Iris pigment epithelial cell (primary cell): Measurements from ENCODE around the gene AGER.
"Not testable (repeated sequence)": the region's sequence is repeated elsewhere in the genome, so short reads cannot be mapped to it uniquely, and the experiment has no call there.

ENCODE experiments used
- DNase-seq: peaks from one replicate; pipeline ENCODE4 v3.0.0-alpha.2; 2011; ENCODE audit warnings: low read depth

The AGER gene

GRCh38 chr6:32198866-32199265 is 14.8 kb upstream of the AGER start:
- no peak for DNase-seq

GRCh38 chr6:32198345-32198696 is 14.3 kb upstream of the AGER start:
- no peak for DNase-seq

- DNase-seq: peak; percentile 21
Observed at GRCh38 chr6:32196682-32197616, 12.9 kb upstream of the AGER start.

GRCh38 chr6:32195902-32196681 is 12.0 kb upstream of the AGER start:
- peak; percentile 74 for DNase-seq

GRCh38 chr6:32195652-32195901 is 11.5 kb upstream of the AGER start:
- DNase-seq: peak; percentile 100

GRCh38 chr6:32194825-32195651 is 11.0 kb upstream of the AGER start:
- DNase-seq: peak; percentile 69

GRCh38 chr6:32194388-32194787 is 10.3 kb upstream of the AGER start:
- no peak for DNase-seq

- not testable (repeated sequence) for DNase-seq
Observed at GRCh38 chr6:32193096-32193495, 9.0 kb upstream of the AGER start.

GRCh38 chr6:32192608-32193039 is 8.6 kb upstream of the AGER start, which contains the start of gene GPSM3:
Gene GPSM3 (minus strand): TSS chr6:32192643. CDS start chr6:32192513, 130 bp downstream.
- DNase-seq: peak; percentile 50

GRCh38 chr6:32191696-32192607 is 7.9 kb upstream of the AGER start:
- no peak for DNase-seq

- no peak for DNase-seq
Observed at GRCh38 chr6:32190911-32191677, 7.0 kb upstream of the AGER start.

- DNase-seq: peak; percentile 91
Observed at GRCh38 chr6:32190054-32190851, 6.2 kb upstream of the AGER start, which contains the start of gene PBX2. Gene PBX2 (minus strand): TSS chr6:32190202. CDS start chr6:32189915, 287 bp downstream.

- no peak for DNase-seq
Observed at GRCh38 chr6:32189742-32190053, 5.6 kb upstream of the AGER start.

- no peak for DNase-seq
Observed at GRCh38 chr6:32189069-32189741, 5.2 kb upstream of the AGER start.

- peak; percentile 49 for DNase-seq
Observed at GRCh38 chr6:32188381-32189068, 4.5 kb upstream of the AGER start.

- not testable (repeated sequence) for DNase-seq
Observed at GRCh38 chr6:32187725-32188380, 3.8 kb upstream of the AGER start.

GRCh38 chr6:32187009-32187709 is 3.1 kb upstream of the AGER start:
- DNase-seq: no peak
